GM23338 (cell line): ENCODE data around the gene BNC2. TPM values are rescaled to one million over a fixed set of nuclear protein-coding genes. Genes with fewer than 3 reads are reported as not detected.

Experiments
- ATAC-seq: fragments of 200-7000 bp; cut with Tn5 transposase; 3 replicates; pipeline ENCODE4 v1.9.1; 2020
- DNase-seq: peaks from one replicate; pipeline ENCODE4 v3.0.0-alpha.2; 2015; ENCODE audit warnings: low spot score
- H2AFZ ChIP-seq: fragments of 200-600 bp; sonication (generic); 2 replicates; pipeline ENCODE4 v1.8.0; 2016; ENCODE audit warnings: antibody characterized with exemption, mild to moderate bottlenecking, moderate library complexity
- H3F3A ChIP-seq: fragments of 200-600 bp; sonication (generic); replicated peaks from 2 replicates; pipeline ENCODE4 v1.8.0; 2017; ENCODE audit warnings: antibody characterized with exemption, mixed run types, low read depth
- H3K27ac ChIP-seq: fragments of 200-600 bp; sonication (generic); 2 replicates; pipeline ENCODE4 v1.6.1; 2016; ENCODE audit warnings: low read depth
- H3K27me3 ChIP-seq: fragments of 200-600 bp; sonication (generic); 2 replicates; pipeline ENCODE4 v1.8.0; 2016; ENCODE audit warnings: mild to moderate bottlenecking, mixed run types, moderate library complexity; ENCODE audit not compliant: insufficient read depth
- H3K36me3 ChIP-seq: fragments of 200-600 bp; sonication (generic); 2 replicates; pipeline ENCODE4 v1.8.0; 2016; ENCODE audit warnings: mild to moderate bottlenecking; ENCODE audit not compliant: insufficient read depth
- H3K4me1 ChIP-seq: fragments of 200-600 bp; sonication (generic); 2 replicates; pipeline ENCODE4 v1.8.0; 2016; ENCODE audit warnings: mild to moderate bottlenecking, moderate library complexity; ENCODE audit not compliant: insufficient read depth
- H3K4me2 ChIP-seq: fragments of 200-600 bp; sonication (generic); 2 replicates; pipeline ENCODE4 v1.7.1; 2017; ENCODE audit warnings: mixed run types
- H3K4me3 ChIP-seq: fragments of 200-600 bp; sonication (generic); 2 replicates; pipeline ENCODE4 v1.6.1; 2016; ENCODE audit warnings: mixed run types
- H3K79me2 ChIP-seq: fragments of 200-600 bp; sonication (generic); replicated peaks from 2 replicates; pipeline ENCODE4 v1.8.0; 2017; ENCODE audit warnings: mild to moderate bottlenecking; ENCODE audit not compliant: insufficient read depth
- H3K9me2 ChIP-seq: fragments of 200-600 bp; sonication (generic); 2 replicates; pipeline ENCODE4 v1.8.0; 2017; ENCODE audit not compliant: insufficient read depth
- H4K20me1 ChIP-seq: fragments of 200-600 bp; sonication (generic); replicated peaks from 2 replicates; pipeline ENCODE4 v1.8.0; 2017; ENCODE audit warnings: mild to moderate bottlenecking; ENCODE audit not compliant: insufficient read depth
- H3K27ac Mint-ChIP-seq: 2 replicates; pipeline ENCODE4 v1.8.0; 2020; ENCODE audit warnings: inconsistent platforms, mild to moderate bottlenecking, moderate library complexity, mixed read lengths
- H3K27me3 Mint-ChIP-seq: 3 replicates; pipeline ENCODE4 v1.8.0; 2022; ENCODE audit warnings: low read depth, mild to moderate bottlenecking, moderate library complexity, mixed read lengths, inconsistent platforms; ENCODE audit not compliant: insufficient read depth, poor library complexity
- H3K36me3 Mint-ChIP-seq: 3 replicates; pipeline ENCODE4 v1.8.0; 2021; ENCODE audit warnings: low read depth, mild to moderate bottlenecking, inconsistent platforms, moderate library complexity, mixed read lengths
- H3K4me1 Mint-ChIP-seq: 3 replicates; pipeline ENCODE4 v1.8.0; 2020; ENCODE audit warnings: mild to moderate bottlenecking, inconsistent platforms, mixed read lengths
- H3K4me3 Mint-ChIP-seq: 3 replicates; pipeline ENCODE4 v1.8.0; 2021; ENCODE audit warnings: moderate library complexity, mild to moderate bottlenecking, inconsistent platforms, mixed read lengths
- H3K9me3 Mint-ChIP-seq: 3 replicates; pipeline ENCODE4 v1.8.0; 2020; ENCODE audit warnings: moderate library complexity, mild to moderate bottlenecking, inconsistent platforms, mixed read lengths
- CREB1 ChIP-seq: fragments of 250-450 bp; sonication (Bioruptor Pico); IDR thresholded peaks from 2 replicates; pipeline ENCODE4 v1.5.0; 2020; ENCODE audit warnings: low read depth, mild to moderate bottlenecking, moderate library complexity
- CTCF ChIP-seq, 2 experiments: fragments of 200-600 bp in 1 of 2; sonication (generic) in 1 of 2; conservative IDR thresholded peaks; 2 replicates each; pipeline versions ENCODE4 v1.5.1 to v1.6.1; 2016 to 2017; ENCODE audit warnings: antibody characterized with exemption in 2 of 2, low read depth in 2 of 2, mild to moderate bottlenecking in 2 of 2, moderate library complexity in 1 of 2
- ETS1 ChIP-seq: IDR thresholded peaks from 2 replicates; pipeline ENCODE4 v1.6.1; 2016; ENCODE audit warnings: antibody characterized with exemption
- EZH2 ChIP-seq: fragments of 200-600 bp; sonication (generic); IDR thresholded peaks from one replicate; pipeline ENCODE4 v1.8.0; 2017; ENCODE audit warnings: antibody characterized with exemption, mild to moderate bottlenecking, low read depth; ENCODE audit not compliant: unreplicated experiment
- EZH2phosphoT487 ChIP-seq: fragments of 200-600 bp; sonication (generic); IDR thresholded peaks from one replicate; pipeline ENCODE4 v1.8.1; 2018; ENCODE audit warnings: antibody characterized with exemption; ENCODE audit not compliant: unreplicated experiment
- JUNB ChIP-seq: IDR thresholded peaks from one replicate; pipeline ENCODE4 v1.6.1; 2016; ENCODE audit warnings: antibody characterized with exemption; ENCODE audit not compliant: unreplicated experiment
- NANOG ChIP-seq: IDR thresholded peaks from 2 replicates; pipeline ENCODE4 v1.6.1; 2016; ENCODE audit warnings: antibody characterized with exemption, borderline replicate concordance
- POLR2AphosphoS5 ChIP-seq: IDR thresholded peaks from 2 replicates; pipeline ENCODE4 v1.6.1; 2016; ENCODE audit warnings: antibody characterized with exemption, low read depth
- REST ChIP-seq: IDR thresholded peaks from one replicate; pipeline ENCODE4 v1.6.1; 2018; ENCODE audit warnings: antibody characterized with exemption; ENCODE audit not compliant: unreplicated experiment
- STAT1 ChIP-seq: IDR thresholded peaks from one replicate; pipeline ENCODE4 v1.6.1; 2016; ENCODE audit warnings: antibody characterized with exemption; ENCODE audit not compliant: unreplicated experiment
- polyA plus RNA-seq: library from polyadenylated mRNA; unstranded; fragments of >200 nt; fragmentation: Nextera tagmentation; extraction: Ambion mirVana; gene quantifications from 2 replicates; pipeline ENCODE4 v1.2.1, GENCODE V29; 2016
- total RNA-seq: library from RNA; depleted of rRNA; stranded (reverse); fragments of >200 nt; shearing (Covaris generic); gene quantifications from 2 replicates; pipeline ENCODE4 v1.2.3, GENCODE V29; 2014

Gene BNC2
- total and polyA plus RNA-seq, 2 experiments from 2014 or later: 12.7 to 13.2 TPM

- TF ChIP-seq CTCF (conservative IDR thresholded peaks at IDR 0.05; ENCODE audit: low read depth in 2 of 2): no peak
- no peak for TF ChIP-seq REST
Measured at GRCh38 chr9:16524823-16525222, 345.6 kb downstream of the BNC2 start (continued).

GRCh38 chr9:16524078-16524477, 346.4 kb downstream of the BNC2 start:
- H3K27ac ChIP-seq: peak overlapping the region; percentile 41; the same call in 1 of the 2 replicates
- H3K4me1 ChIP-seq: peaks cover 22% of the 10 kb centered on the region
- H3F3A ChIP-seq: no peaks in the 10 kb centered on the region
- Mint-ChIP-seq H3K27me3 (peaks cover 4% of the 10 kb centered on the region), H3K36me3 (peaks cover 5% of the 10 kb centered on the region; the same call in 1 of the 3 replicates), H3K27ac (peak overlapping the region; percentile 15; the same call in 1 of the 2 replicates), H3K4me1 (peaks cover 57% of the 10 kb centered on the region), H3K4me3 (no peak overlapping the region), H3K9me3 (no peaks in the 10 kb centered on the region)
- H4K20me1 ChIP-seq: no peaks in the 10 kb centered on the region
- no peak for TF ChIP-seq EZH2phosphoT487
- no peak for TF ChIP-seq STAT1
- no peak for TF ChIP-seq ETS1
- TF ChIP-seq NANOG: no peak
- no peak for TF ChIP-seq POLR2AphosphoS5
- TF ChIP-seq CREB1 (CRISPR knock-in tag): no peak
- no peak for TF ChIP-seq EZH2
- TF ChIP-seq CTCF (conservative IDR thresholded peaks at IDR 0.05; ENCODE audit: low read depth in 2 of 2): no peak
- no peak for TF ChIP-seq JUNB
- ATAC-seq: no peak; the same call in 2 of the 3 replicates
- H2AFZ ChIP-seq: no peak overlapping the region
- H3K36me3 ChIP-seq: no peaks in the 10 kb centered on the region
- DNase-seq: no peak
- H3K27me3 ChIP-seq: no peaks in the 10 kb centered on the region
- H3K4me2 ChIP-seq: peak overlapping the region; percentile 46
- H3K4me3 ChIP-seq: no peak overlapping the region
- H3K9me2 ChIP-seq: no peaks in the 10 kb centered on the region
- no peaks in the 10 kb centered on the region for H3K79me2 ChIP-seq
